Breast epithelium (tissue), 4 donors: Measurements from ENCODE around the gene SLC4A3. TPM values are rescaled to one million over a fixed set of nuclear protein-coding genes. Genes with fewer than 3 reads are reported as not detected.
A peak's percentile ranks its signal among the peaks of the same experiment; 100 is the strongest.

Experiments
- DNase-seq, 2 donors: peaks; one replicate each; pipeline ENCODE4 v3.0.0-alpha.2; 2019; ENCODE audit warnings: low spot score in 2 of 2
- H3K27ac ChIP-seq, 2 donors: fragments of 200-600 bp; sonication (generic) in 1 of 2; one replicate each; pipeline ENCODE4 v1.5.1; 2016 to 2019; ENCODE audit warnings: mild to moderate bottlenecking in 1 of 2
- H3K27me3 ChIP-seq, 2 donors: fragments of 200-600 bp; sonication (generic) in 1 of 2; one replicate each; pipeline versions ENCODE4 v1.5.1 to v1.6.0; 2017 to 2019; ENCODE audit warnings: control low read depth in 1 of 2, mild to moderate bottlenecking in 1 of 2
- H3K36me3 ChIP-seq: fragments of 200-600 bp; one replicate; pipeline ENCODE4 v1.5.1; 2019
- H3K4me1 ChIP-seq, 2 donors: fragments of 200-600 bp; sonication (generic); one replicate each; pipeline ENCODE4 v1.5.1; 2016 to 2019; ENCODE audit warnings: control low read depth in 1 of 2
- H3K4me3 ChIP-seq, 3 donors: fragments of 200-600 bp; sonication (generic); 1 replicate in 2 of 3; 2 replicates in 1 of 3; pipeline ENCODE4 v1.5.1; 2016 to 2019; ENCODE audit warnings: mild to moderate bottlenecking in 3 of 3, moderate library complexity in 2 of 3
- H3K9me3 ChIP-seq, 2 donors: fragments of 200-600 bp; sonication (generic) in 1 of 2; one replicate each; pipeline ENCODE4 v1.5.1; 2016 to 2019; ENCODE audit warnings: control low read depth in 1 of 2
- POLR2A ChIP-seq: fragments of 450-650 bp; IDR thresholded peaks from one replicate; pipeline ENCODE4 v1.6.1; 2016; ENCODE audit warnings: antibody characterized with exemption, mild to moderate bottlenecking, moderate library complexity
- POLR2AphosphoS5 ChIP-seq, 3 donors: sonication (generic); formaldehyde crosslinking; IDR thresholded peaks; one replicate each; pipeline ENCODE4 v1.6.1; 2017; ENCODE audit warnings: antibody characterized with exemption in 3 of 3
- intact Hi-C: fragments of 100-400 bp; cut with DNase I; formaldehyde crosslinking; loops from one replicate; pipeline ENCODE4 v1.15.1; 2023; ENCODE audit warnings: low total_unique reads
- total RNA-seq, 3 donors: library from RNA; depleted of rRNA; stranded (reverse); fragments of >200 nt; gene quantifications; one replicate each; pipeline ENCODE4 v1.1.0, GENCODE V29; 2016
- TF ChIP-seq, protein P1 (sequence below), 3 donors: fragments of 450-650 bp; IDR thresholded peaks; one replicate each; pipeline ENCODE4 v1.5.1; 2016 to 2017; ENCODE audit warnings: antibody characterized with exemption in 3 of 3, mild to moderate bottlenecking in 3 of 3, moderate library complexity in 3 of 3

SLC4A3 gene
- total RNA-seq, 3 donors from 2014 or later, result 2.1 to 4.7 (median 4.6) TPM

DNA sequence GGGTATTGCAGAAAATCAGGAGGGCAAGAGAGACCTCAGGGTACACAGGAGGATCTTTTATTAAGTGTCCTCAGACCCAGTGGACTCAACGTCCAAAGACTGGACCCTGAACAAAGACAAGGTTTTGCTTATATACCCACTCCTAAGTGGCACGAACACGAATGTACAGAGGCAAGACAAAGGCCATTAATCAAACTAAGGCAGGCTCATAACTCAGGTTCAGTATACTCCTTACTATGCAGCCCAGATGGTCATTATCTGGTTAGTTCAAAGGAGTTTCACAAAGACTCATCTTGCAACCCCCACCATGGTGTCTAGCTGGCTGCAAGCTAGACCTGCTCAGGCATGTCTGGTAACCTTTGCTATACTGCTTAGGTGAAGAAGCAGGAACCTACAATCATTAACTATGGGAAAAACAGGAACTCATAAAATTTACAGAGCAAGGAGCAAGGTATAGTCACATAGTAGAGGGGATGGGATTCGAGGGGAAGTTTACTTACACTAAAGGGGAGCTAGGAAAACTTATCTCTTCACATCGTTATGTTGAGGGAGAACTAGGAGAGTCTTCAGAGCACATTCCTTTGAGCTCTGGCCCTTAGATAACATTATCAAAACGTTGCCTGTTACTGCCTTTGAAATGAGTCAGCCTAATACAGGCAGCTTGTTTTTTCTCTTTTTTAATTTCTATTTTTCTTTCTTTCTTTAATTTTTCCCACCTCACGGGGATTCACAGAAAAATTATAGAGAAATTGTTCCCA is 33.9 kb downstream of the SLC4A3 start:
- Histone ChIP-seq H3K36me3 (no peaks in the 10 kb centered on the region), H3K4me3 (no peak overlapping the region), H3K4me1 (no peaks in the 10 kb centered on the region), H3K9me3 (peaks cover 0 to 3% of the 10 kb centered on the region in 2 donors), H3K27ac (no peak overlapping the region), H3K27me3 (no peaks in the 10 kb centered on the region)
- DNase-seq, result no peak
- intact Hi-C loops, result no loop called here
- TF ChIP-seq, protein P1, sequence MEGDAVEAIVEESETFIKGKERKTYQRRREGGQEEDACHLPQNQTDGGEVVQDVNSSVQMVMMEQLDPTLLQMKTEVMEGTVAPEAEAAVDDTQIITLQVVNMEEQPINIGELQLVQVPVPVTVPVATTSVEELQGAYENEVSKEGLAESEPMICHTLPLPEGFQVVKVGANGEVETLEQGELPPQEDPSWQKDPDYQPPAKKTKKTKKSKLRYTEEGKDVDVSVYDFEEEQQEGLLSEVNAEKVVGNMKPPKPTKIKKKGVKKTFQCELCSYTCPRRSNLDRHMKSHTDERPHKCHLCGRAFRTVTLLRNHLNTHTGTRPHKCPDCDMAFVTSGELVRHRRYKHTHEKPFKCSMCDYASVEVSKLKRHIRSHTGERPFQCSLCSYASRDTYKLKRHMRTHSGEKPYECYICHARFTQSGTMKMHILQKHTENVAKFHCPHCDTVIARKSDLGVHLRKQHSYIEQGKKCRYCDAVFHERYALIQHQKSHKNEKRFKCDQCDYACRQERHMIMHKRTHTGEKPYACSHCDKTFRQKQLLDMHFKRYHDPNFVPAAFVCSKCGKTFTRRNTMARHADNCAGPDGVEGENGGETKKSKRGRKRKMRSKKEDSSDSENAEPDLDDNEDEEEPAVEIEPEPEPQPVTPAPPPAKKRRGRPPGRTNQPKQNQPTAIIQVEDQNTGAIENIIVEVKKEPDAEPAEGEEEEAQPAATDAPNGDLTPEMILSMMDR (IDR thresholded peaks at IDR 0.05), result no peak
- TF ChIP-seq POLR2A (no peak), POLR2AphosphoS5 (IDR thresholded peaks at IDR 0.05) (no peak)

DNA sequence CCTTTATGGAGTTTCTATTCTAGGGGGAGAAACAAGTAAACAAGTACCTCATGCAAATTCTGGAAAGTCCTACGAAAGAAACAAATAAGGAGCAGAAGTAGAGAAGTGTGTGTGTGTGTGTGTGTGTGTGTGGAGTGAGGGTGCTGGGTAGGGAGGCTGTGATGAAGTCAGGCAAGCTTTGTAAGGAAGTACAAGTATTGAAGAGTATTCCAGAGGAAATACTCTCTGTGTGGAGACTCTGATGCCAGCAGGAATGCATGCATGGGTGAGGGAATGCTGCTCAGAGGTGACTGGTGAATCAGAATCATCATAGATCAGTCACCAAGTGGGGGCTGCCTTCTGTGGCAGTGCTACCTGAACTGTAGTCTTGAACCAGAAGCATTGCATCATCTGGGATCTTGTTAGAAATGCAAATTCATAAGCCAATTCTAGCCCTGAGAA is 34.5 kb downstream of the SLC4A3 start:
- intact Hi-C loops, result no loop called here

GRCh38 chr2:219662566-219662965 is 35.1 kb downstream of the SLC4A3 start:
- peak overlapping the region in 1 of 2 donors; percentile 63 for H3K27ac ChIP-seq
- H3K36me3 ChIP-seq, result no peaks in the 10 kb centered on the region
- intact Hi-C loops, result no loop called here
- TF ChIP-seq, protein P1 (IDR thresholded peaks at IDR 0.05), result no peak
- TF ChIP-seq POLR2A, result no peak
- TF ChIP-seq POLR2AphosphoS5 (IDR thresholded peaks at IDR 0.05), result no peak
- H3K4me1 ChIP-seq, result no peaks in the 10 kb centered on the region
- no peak for DNase-seq
- H3K4me3 ChIP-seq, result no peak overlapping the region
- peaks cover 0 to 3% of the 10 kb centered on the region in 2 donors for H3K9me3 ChIP-seq
- no peaks in the 10 kb centered on the region for H3K27me3 ChIP-seq

More for the DNA sequence above, 34.5 kb downstream of the SLC4A3 start:
- no peaks in the 10 kb centered on the region for H3K27me3 ChIP-seq
- H3K4me3 ChIP-seq, result no peak overlapping the region
- no peaks in the 10 kb centered on the region for H3K4me1 ChIP-seq
- no peaks in the 10 kb centered on the region for H3K36me3 ChIP-seq
- no peak for DNase-seq
- peak overlapping the region; percentile 36 to 63 for H3K27ac ChIP-seq
- peaks cover 0 to 3% of the 10 kb centered on the region in 2 donors for H3K9me3 ChIP-seq
- TF ChIP-seq, protein P1 (IDR thresholded peaks at IDR 0.05), result no peak
- TF ChIP-seq POLR2AphosphoS5 (IDR thresholded peaks at IDR 0.05) (no peak), POLR2A (no peak)

- H3K4me1 ChIP-seq, result no peaks in the 10 kb centered on the region
- no peaks in the 10 kb centered on the region for H3K36me3 ChIP-seq
- H3K4me3 ChIP-seq, result no peak overlapping the region
- intact Hi-C loops, result no loop called here
- TF ChIP-seq, protein P1 (IDR thresholded peaks at IDR 0.05), result no peak
- TF ChIP-seq POLR2A (no peak), POLR2AphosphoS5 (IDR thresholded peaks at IDR 0.05) (no peak)
- no peak for DNase-seq
- H3K27me3 ChIP-seq, result no peaks in the 10 kb centered on the region
- H3K27ac ChIP-seq, result no peak overlapping the region
- H3K9me3 ChIP-seq, result peaks cover 0 to 3% of the 10 kb centered on the region in 2 donors
These were observed 35.8 kb downstream of the SLC4A3 start for GRCh38 chr2:219663116-219663762.

DNA sequence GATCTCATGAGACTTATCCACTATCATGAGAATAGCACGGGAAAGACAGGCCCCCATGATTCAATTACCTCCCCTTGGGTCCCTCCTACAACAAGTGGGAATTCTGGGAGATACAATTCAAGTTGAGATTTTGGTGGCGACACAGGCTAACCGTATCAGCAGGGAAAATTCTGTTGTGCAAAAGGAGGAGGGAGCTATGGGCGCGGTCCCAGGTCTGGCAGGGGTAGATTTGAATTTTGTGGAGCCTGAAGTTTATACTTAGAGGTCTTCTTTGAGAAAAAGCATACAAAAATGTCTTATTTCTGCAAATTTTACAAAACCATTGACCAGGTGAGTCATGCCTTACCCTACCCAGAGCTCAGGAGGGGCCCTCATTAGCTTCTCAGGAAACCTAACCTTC is 36.6 kb downstream of the SLC4A3 start:
- no peaks in the 10 kb centered on the region for H3K4me1 ChIP-seq
- H3K27ac ChIP-seq, result no peak overlapping the region
- intact Hi-C loops, result no loop called here
- no peak for DNase-seq
- no peaks in the 10 kb centered on the region for H3K27me3 ChIP-seq
- H3K9me3 ChIP-seq, result peaks cover 0 to 3% of the 10 kb centered on the region in 2 donors
- H3K4me3 ChIP-seq, result no peak overlapping the region
- H3K36me3 ChIP-seq, result no peaks in the 10 kb centered on the region
- TF ChIP-seq, protein P1 (IDR thresholded peaks at IDR 0.05), result no peak
- TF ChIP-seq POLR2AphosphoS5 (IDR thresholded peaks at IDR 0.05), result no peak
- TF ChIP-seq POLR2A, result no peak
